Measurements from ENCODE around the gene BLVRB. TPM values are rescaled to one million over a fixed set of nuclear protein-coding genes. Genes with fewer than 3 reads are reported as not detected.

Gene BLVRB
- total RNA-seq, 1 experiment from 2014 or later = 246 TPM

DNA sequence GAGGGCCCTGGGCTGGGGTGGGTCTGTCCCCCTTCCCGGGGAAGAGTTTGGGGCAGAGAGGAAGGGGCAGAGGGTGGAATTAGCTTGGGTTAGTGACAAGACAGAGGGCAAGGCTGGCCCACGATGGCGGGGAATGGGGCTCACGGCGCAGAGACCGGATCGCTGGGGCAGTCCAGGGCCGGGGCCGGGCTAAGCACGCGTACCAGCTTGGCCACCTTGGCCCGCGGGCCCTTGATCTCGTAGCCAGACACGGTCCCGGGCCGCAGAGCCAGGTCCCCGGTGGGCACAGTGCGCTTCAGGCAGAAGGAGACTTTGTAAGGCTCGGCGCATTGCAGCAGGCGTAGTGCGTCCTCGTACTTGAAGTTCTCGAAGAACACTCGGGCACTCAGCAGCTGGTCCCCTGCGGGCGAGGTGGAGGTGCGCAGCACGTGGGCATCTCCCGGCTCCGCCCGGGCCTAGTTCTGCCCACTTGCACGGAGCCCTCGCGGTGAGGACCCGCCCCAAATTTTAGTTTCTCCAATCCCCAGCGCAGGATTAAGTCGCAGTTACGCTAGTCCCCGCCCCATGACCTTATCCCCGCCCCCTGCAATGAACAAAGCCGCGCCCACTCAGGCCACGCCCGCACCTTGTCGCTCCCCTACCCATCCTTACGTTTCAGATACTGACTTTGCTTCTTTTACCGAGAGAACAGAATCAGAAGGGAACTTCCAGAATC, 67.0 kb downstream of the BLVRB start:
- Histone ChIP-seq H3K4me2 (ENCODE audit: low read length) (no peak overlapping the region), H3K4me1 (ENCODE audit: insufficient read depth, low read length) (peaks cover 4% of the 10 kb centered on the region; the same call in 1 of the 2 replicates), H3K36me3 (ENCODE audit: low read depth, low read length) (no peaks in the 10 kb centered on the region), H2AFZ (ENCODE audit: low read length) (no peak overlapping the region), H3K79me2 (ENCODE audit: low read length) (no peaks in the 10 kb centered on the region), H3K27ac (ENCODE audit: low read length) (no peak overlapping the region), H4K20me1 (ENCODE audit: low read length) (no peaks in the 10 kb centered on the region), H3F3A (ENCODE audit: low read length, unreplicated experiment) (no peaks in the 10 kb centered on the region), H3K9me2 (replicated peaks; ENCODE audit: low read length) (no peaks in the 10 kb centered on the region), H3K27me3 (ENCODE audit: low read length) (no peaks in the 10 kb centered on the region), H3K9me3 (ENCODE audit: low read length) (no peaks in the 10 kb centered on the region), H3K9ac (ENCODE audit: low read length) (no peak overlapping the region), H3K4me3 (ENCODE audit: low read length) (no peak overlapping the region)
- CTCF ChIA-PET = no interaction called here
- BruUV-seq (replicated peaks) = no TSS peak
- TF ChIP-seq EZH2 (IDR thresholded peaks at IDR 0.05; ENCODE audit: low read length, unreplicated experiment) (no peak), EZH2phosphoT487 (IDR thresholded peaks at IDR 0.05; ENCODE audit: borderline replicate concordance, low read length) (no peak)
- TF ChIP-seq, protein P1, sequence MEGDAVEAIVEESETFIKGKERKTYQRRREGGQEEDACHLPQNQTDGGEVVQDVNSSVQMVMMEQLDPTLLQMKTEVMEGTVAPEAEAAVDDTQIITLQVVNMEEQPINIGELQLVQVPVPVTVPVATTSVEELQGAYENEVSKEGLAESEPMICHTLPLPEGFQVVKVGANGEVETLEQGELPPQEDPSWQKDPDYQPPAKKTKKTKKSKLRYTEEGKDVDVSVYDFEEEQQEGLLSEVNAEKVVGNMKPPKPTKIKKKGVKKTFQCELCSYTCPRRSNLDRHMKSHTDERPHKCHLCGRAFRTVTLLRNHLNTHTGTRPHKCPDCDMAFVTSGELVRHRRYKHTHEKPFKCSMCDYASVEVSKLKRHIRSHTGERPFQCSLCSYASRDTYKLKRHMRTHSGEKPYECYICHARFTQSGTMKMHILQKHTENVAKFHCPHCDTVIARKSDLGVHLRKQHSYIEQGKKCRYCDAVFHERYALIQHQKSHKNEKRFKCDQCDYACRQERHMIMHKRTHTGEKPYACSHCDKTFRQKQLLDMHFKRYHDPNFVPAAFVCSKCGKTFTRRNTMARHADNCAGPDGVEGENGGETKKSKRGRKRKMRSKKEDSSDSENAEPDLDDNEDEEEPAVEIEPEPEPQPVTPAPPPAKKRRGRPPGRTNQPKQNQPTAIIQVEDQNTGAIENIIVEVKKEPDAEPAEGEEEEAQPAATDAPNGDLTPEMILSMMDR (conservative IDR thresholded peaks at IDR 0.05; ENCODE audit: low read depth, low read length) = no peak
- POLR2A ChIA-PET (ENCODE audit: unreplicated experiment) = no interaction called here
- no peak for DNase-seq
- no peak for ATAC-seq
- intact Hi-C loops (cut with micrococcal nuclease) = no loop called here

Other genes with a start within 250 kb of the BLVRB start
- gene TTC9B, start 247.4 kb downstream of the BLVRB start, total RNA-seq (2014; rRNA removed) = 0.15 and 0.17 TPM in 2 replicates
- not detected in 2 replicates for gene CCNP, start 239.1 kb downstream of the BLVRB start, total RNA-seq (2014; rRNA removed)
- 80.6 and 84.9 TPM in 2 replicates for gene AKT2, start 180.4 kb downstream of the BLVRB start, total RNA-seq (2014; rRNA removed)
- gene C19orf47, start 117.3 kb downstream of the BLVRB start, total RNA-seq (2014; rRNA removed) = 13.9 and 18.2 TPM in 2 replicates
- gene PLD3, start 117.0 kb downstream of the BLVRB start, total RNA-seq (2014; rRNA removed) = 95.4 and 96.1 TPM in 2 replicates
- 0.46 TPM in 1 of 2 replicates, not detected in the other for gene HIPK4, start 75.6 kb downstream of the BLVRB start, total RNA-seq (2014; rRNA removed)
- gene PRX, start 52.4 kb downstream of the BLVRB start, total RNA-seq (2014; rRNA removed) = 2.2 and 2.7 TPM in 2 replicates
- gene SERTAD1, start 39.8 kb downstream of the BLVRB start, total RNA-seq (2014; rRNA removed) = 16.1 and 16.8 TPM in 2 replicates
- 7.9 and 12.9 TPM in 2 replicates for gene SERTAD3, start 21.4 kb downstream of the BLVRB start, total RNA-seq (2014; rRNA removed)
- gene SPTBN4, start 1.3 kb upstream of the BLVRB start, total RNA-seq (2014; rRNA removed) = 0.81 and 1.9 TPM in 2 replicates
- 43.0 and 63.2 TPM in 2 replicates for gene SHKBP1, start 111.1 kb upstream of the BLVRB start, total RNA-seq (2014; rRNA removed)
- gene LTBP4, start 135.6 kb upstream of the BLVRB start, total RNA-seq (2014; rRNA removed) = 8.9 and 16.7 TPM in 2 replicates
- gene NUMBL, start 224.9 kb upstream of the BLVRB start, total RNA-seq (2014; rRNA removed) = 14.5 and 21.4 TPM in 2 replicates

All from PC-3 (cell line).